ENCODE data around the gene PEX6. TPM values are rescaled to one million over a fixed set of nuclear protein-coding genes. Genes with fewer than 3 reads are reported as not detected.
A peak's percentile ranks its signal among the peaks of the same experiment; 100 is the strongest.
"Not testable (repeated sequence)": the region's sequence is repeated elsewhere in the genome, so short reads cannot be mapped to it uniquely, and the experiment has no call there.

The PEX6 gene
- total and polyA plus RNA-seq, 4 donors = 8.8 to 22.9 (median 13.8) TPM

GRCh38 chr6:42947950-42948349 is 31.0 kb downstream of the PEX6 start:
- no peak overlapping the region for H3K27ac ChIP-seq (ENCODE audit: low read depth in 1 of 2, low read length in 1 of 2)
- no peak overlapping the region for H3K9ac ChIP-seq (ENCODE audit: insufficient read depth in 1 of 2, low read length in 2 of 2)
- no peaks in the 10 kb centered on the region for H3K4me1 ChIP-seq (ENCODE audit: control insufficient read depth in 5 of 5, insufficient read depth in 5 of 5, low read length in 5 of 5)
- no peaks in the 10 kb centered on the region for H3K9me3 ChIP-seq (ENCODE audit: control insufficient read depth in 4 of 4, insufficient read depth in 3 of 4, low read length in 3 of 4)
- ATAC-seq (ENCODE audit: insufficient read depth, low FRiP score) (no peak), DNase-seq (no peak)
- H3K27me3 ChIP-seq (ENCODE audit: control insufficient read depth in 3 of 3, insufficient read depth in 3 of 3, low read length in 2 of 3) = no peaks in the 10 kb centered on the region
- H3K36me3 ChIP-seq (ENCODE audit: control insufficient read depth in 4 of 4, insufficient read depth in 4 of 4, low read length in 4 of 4) = peaks cover 0 to 5% (median 3%) of the 10 kb centered on the region in 4 donors
- no peak for TF ChIP-seq CTCF (IDR thresholded peaks at IDR 0.05; ENCODE audit: control extremely low read depth, extremely low read depth)
- H3K4me3 ChIP-seq = no peak overlapping the region

- Histone ChIP-seq H3K27ac (ENCODE audit: low read depth in 1 of 2, low read length in 1 of 2) (no peak overlapping the region), H3K9me3 (ENCODE audit: control insufficient read depth in 4 of 4, insufficient read depth in 3 of 4, low read length in 3 of 4) (no peaks in the 10 kb centered on the region), H3K27me3 (ENCODE audit: control insufficient read depth in 3 of 3, insufficient read depth in 3 of 3, low read length in 2 of 3) (no peaks in the 10 kb centered on the region), H3K9ac (ENCODE audit: insufficient read depth in 1 of 2, low read length in 2 of 2) (no peak overlapping the region), H3K4me3 (no peak overlapping the region), H3K4me1 (ENCODE audit: control insufficient read depth in 5 of 5, insufficient read depth in 5 of 5, low read length in 5 of 5) (no peaks in the 10 kb centered on the region), H3K36me3 (ENCODE audit: control insufficient read depth in 4 of 4, insufficient read depth in 4 of 4, low read length in 4 of 4) (peaks cover 3 to 35% (median 15%) of the 10 kb centered on the region in 4 donors)
- DNase-seq (no peak), ATAC-seq (ENCODE audit: insufficient read depth, low FRiP score) (no peak)
- TF ChIP-seq CTCF (IDR thresholded peaks at IDR 0.05; ENCODE audit: control extremely low read depth, extremely low read depth) = no peak
- 84 to 85% methylated on average over 7 of the region's 7 CpGs for WGBS, 2 donors
These were observed 36.5 kb downstream of the PEX6 start for GRCh38 chr6:42942444-42942843.

GRCh38 chr6:42941356-42941755 is 37.6 kb downstream of the PEX6 start:
- not testable (repeated sequence) for H3K9me3 ChIP-seq (ENCODE audit: control insufficient read depth in 4 of 4, insufficient read depth in 3 of 4, low read length in 3 of 4); H3K27ac ChIP-seq (ENCODE audit: low read depth in 1 of 2, low read length in 1 of 2); H3K4me3 ChIP-seq; DNase-seq; H3K9ac ChIP-seq (ENCODE audit: insufficient read depth in 1 of 2, low read length in 2 of 2); H3K27me3 ChIP-seq (ENCODE audit: control insufficient read depth in 3 of 3, insufficient read depth in 3 of 3, low read length in 2 of 3); H3K4me1 ChIP-seq (ENCODE audit: control insufficient read depth in 5 of 5, insufficient read depth in 5 of 5, low read length in 5 of 5)
- peak; percentile 16 for ATAC-seq (ENCODE audit: insufficient read depth, low FRiP score)
- 95 to 96% methylated on average over 5 of the region's 5 CpGs for WGBS, 2 donors
- peaks cover 3 to 38% (median 20%) of the 10 kb centered on the region in 4 donors for H3K36me3 ChIP-seq (ENCODE audit: control insufficient read depth in 4 of 4, insufficient read depth in 4 of 4, low read length in 4 of 4)

GRCh38 chr6:42940493-42941045 is 38.4 kb downstream of the PEX6 start:
- WGBS, 2 donors = 86 to 99% methylated on average over 6 of the region's 6 CpGs
- no peak for DNase-seq
- no peak for TF ChIP-seq CTCF (IDR thresholded peaks at IDR 0.05; ENCODE audit: control extremely low read depth, extremely low read depth)
- Histone ChIP-seq H3K27ac (ENCODE audit: low read depth in 1 of 2, low read length in 1 of 2) (no peak overlapping the region), H3K36me3 (ENCODE audit: control insufficient read depth in 4 of 4, insufficient read depth in 4 of 4, low read length in 4 of 4) (peaks cover 7 to 44% (median 21%) of the 10 kb centered on the region in 4 donors), H3K4me3 (no peak overlapping the region), H3K9ac (ENCODE audit: insufficient read depth in 1 of 2, low read length in 2 of 2) (no peak overlapping the region), H3K27me3 (ENCODE audit: control insufficient read depth in 3 of 3, insufficient read depth in 3 of 3, low read length in 2 of 3) (no peaks in the 10 kb centered on the region), H3K4me1 (ENCODE audit: control insufficient read depth in 5 of 5, insufficient read depth in 5 of 5, low read length in 5 of 5) (no peaks in the 10 kb centered on the region), H3K9me3 (ENCODE audit: control insufficient read depth in 4 of 4, insufficient read depth in 3 of 4, low read length in 3 of 4) (no peaks in the 10 kb centered on the region)
- no peak for ATAC-seq (ENCODE audit: insufficient read depth, low FRiP score)
